GM13977 (cell line): ENCODE results near the gene SERTAD3.

Experiments
- DNase-seq: peaks from one replicate; pipeline ENCODE4 v3.0.0; 2012; ENCODE audit warnings: low spot score
- CTCF ChIP-seq: IDR thresholded peaks from 2 replicates; pipeline ENCODE4 v1.5.1; 2012; ENCODE audit warnings: mild to moderate bottlenecking, control low read depth; ENCODE audit not compliant: insufficient read depth; ENCODE audit errors: extremely low read depth, missing control alignments
- in situ Hi-C: fragments of 300-500 bp; cut with MboI; formaldehyde crosslinking; loops from one replicate; pipeline ENCODE4 v1.12.0; 2022; ENCODE audit warnings: low sequenced_read_pairs, low pct_unique_long_range_greater_than_20kb, mixed read lengths, inconsistent platforms; ENCODE audit not compliant: unreplicated experiment

Gene SERTAD3

GRCh38 chr19:40449506-40449905 is 5.4 kb upstream of the SERTAD3 start:
- DNase-seq: no peak
- in situ Hi-C loops: no loop called here
- no peak for TF ChIP-seq CTCF

GRCh38 chr19:40446263-40446784 is 2.2 kb upstream of the SERTAD3 start:
- no peak for TF ChIP-seq CTCF
- DNase-seq: no peak
- in situ Hi-C loops: no loop called here

- no peak for TF ChIP-seq CTCF
- DNase-seq: no peak
- in situ Hi-C loops: no loop called here
Observed at GRCh38 chr19:40445780-40446262, 1.7 kb upstream of the SERTAD3 start.

- TF ChIP-seq CTCF: peak; percentile 44
- DNase-seq: no peak
- in situ Hi-C loops: no loop called here
Observed at GRCh38 chr19:40444825-40445312, 734 bp upstream of the SERTAD3 start.

- no peak for TF ChIP-seq CTCF
- peak; percentile 99 for DNase-seq
- in situ Hi-C loops: no loop called here
Observed at GRCh38 chr19:40443131-40443999, 770 bp downstream of the SERTAD3 start.

GRCh38 chr19:40442328-40443130 is 1.6 kb downstream of the SERTAD3 start:
- in situ Hi-C loops: no loop called here
- TF ChIP-seq CTCF: no peak
- no peak for DNase-seq
